GM12873 (cell line): Measurements from ENCODE around the gene WWOX.

Experiments
- TF ChIP-seq, protein P1 (sequence below): IDR thresholded peaks from 2 replicates; pipeline ENCODE4 v1.5.1; 2012; ENCODE audit warnings: low read depth, mild to moderate bottlenecking, moderate library complexity, low read length, control low read depth; ENCODE audit not compliant: insufficient read depth; ENCODE audit errors: missing control alignments

Gene WWOX

DNA sequence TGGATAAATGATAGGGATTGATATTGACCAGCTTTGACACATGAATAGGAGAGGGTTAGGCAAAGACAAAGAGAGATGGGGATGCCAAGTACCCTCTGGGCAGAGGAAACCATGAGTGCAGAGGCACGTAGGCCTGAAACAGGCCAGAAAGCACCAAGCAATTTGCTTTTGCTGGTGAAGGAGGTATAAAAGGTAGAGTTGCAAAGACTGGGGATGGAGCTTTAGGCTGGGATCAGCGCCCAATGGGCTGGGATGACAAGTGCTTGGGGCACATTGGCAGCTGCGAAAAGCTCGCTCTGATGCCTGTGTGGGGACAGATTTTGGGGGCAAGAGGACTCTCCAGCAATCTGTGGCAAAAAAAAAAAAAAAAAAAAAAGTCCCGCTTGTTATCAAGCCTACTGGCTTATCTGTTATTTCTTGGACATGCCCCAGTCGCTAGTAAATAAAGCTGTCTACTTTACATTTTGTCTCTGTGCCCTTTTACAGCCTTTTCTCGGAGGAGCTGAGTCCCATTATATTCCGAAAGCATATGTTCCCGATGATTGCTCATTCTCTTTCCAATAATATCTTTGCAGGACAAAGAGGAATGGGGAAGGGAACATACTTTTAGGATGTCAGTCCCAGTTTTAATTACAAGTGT is 922.7 kb downstream of the WWOX start:
- TF ChIP-seq, protein P1, sequence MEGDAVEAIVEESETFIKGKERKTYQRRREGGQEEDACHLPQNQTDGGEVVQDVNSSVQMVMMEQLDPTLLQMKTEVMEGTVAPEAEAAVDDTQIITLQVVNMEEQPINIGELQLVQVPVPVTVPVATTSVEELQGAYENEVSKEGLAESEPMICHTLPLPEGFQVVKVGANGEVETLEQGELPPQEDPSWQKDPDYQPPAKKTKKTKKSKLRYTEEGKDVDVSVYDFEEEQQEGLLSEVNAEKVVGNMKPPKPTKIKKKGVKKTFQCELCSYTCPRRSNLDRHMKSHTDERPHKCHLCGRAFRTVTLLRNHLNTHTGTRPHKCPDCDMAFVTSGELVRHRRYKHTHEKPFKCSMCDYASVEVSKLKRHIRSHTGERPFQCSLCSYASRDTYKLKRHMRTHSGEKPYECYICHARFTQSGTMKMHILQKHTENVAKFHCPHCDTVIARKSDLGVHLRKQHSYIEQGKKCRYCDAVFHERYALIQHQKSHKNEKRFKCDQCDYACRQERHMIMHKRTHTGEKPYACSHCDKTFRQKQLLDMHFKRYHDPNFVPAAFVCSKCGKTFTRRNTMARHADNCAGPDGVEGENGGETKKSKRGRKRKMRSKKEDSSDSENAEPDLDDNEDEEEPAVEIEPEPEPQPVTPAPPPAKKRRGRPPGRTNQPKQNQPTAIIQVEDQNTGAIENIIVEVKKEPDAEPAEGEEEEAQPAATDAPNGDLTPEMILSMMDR: no peak

DNA sequence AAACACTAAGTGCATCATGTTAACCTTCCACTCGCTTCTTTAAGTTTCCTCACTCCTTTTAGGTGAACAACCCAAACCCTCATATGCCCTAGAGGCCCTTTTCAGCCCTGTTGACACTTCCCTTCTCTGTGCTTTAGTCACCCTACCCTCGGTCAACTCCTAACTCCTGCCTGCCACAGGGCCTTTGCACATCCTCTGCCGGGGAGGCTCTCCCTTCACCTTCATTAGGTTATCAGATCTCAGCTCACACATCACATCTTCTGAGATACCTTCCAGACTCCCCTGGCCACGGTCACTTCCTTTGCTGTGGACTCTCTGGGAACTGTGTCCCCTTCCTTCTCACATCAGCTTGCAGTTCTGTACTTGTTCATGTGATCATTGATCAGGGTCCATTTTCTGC is 926.7 kb downstream of the WWOX start:
- TF ChIP-seq, protein P1: no peak

DNA sequence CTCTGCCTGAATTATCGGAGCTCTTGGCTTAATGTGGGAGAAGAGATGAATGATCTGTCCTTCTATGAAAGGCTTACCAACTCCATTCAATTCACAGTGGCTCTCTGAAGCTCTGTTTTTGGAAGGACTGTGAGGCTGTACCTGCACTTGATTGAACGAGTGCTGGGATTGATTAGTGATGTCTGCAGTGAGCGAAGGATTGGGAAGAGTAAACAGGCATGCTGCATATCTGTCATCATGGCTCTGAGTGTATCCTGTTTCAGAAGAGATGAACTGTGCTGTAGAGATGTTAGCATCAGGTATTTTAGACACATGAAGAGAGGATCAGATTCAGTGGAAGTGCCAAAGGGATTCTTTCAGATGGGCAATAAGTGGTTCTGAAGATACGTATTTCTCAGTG is 937.1 kb downstream of the WWOX start:
- TF ChIP-seq, protein P1: no peak

DNA sequence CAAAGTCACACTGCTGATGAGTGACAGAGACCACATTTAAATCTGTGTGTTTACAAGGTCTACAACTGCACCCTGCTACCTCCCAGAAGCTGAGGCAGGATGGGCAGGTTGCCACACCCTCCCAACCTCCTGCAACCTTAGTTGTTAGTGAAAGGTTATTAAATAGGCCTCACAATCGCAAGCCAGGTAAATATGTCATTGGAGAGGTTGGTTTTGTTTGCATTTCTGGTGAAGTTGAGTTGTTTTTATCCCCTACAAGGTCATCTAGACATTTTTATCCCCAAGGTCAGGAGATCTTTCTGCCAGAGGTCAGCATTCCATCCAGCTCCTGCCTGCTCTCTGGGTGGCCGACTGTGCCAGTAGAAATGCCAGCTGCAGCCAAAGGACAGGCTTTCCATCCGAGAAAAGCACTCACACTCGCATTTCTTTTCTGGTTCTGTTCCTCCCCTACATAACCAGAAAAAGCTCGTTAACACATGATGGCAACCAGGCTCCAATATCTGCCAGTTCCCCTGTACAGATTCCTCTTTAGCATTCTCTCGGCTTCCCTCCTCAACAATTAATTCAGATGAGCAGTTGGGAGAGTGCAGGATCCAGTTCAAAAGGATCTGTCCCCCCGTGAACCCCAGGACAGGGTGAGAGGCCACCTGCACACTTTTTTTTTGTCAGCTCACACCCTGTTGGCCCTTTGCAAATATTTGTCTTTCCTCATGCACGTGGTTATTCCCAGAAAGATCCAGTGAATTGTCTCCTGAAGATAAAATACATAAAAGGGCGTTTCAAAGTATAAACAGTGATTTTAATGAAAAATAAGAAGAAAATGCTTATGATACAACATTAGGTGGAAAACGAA is 938.3 kb downstream of the WWOX start:
- TF ChIP-seq, protein P1: no peak

DNA sequence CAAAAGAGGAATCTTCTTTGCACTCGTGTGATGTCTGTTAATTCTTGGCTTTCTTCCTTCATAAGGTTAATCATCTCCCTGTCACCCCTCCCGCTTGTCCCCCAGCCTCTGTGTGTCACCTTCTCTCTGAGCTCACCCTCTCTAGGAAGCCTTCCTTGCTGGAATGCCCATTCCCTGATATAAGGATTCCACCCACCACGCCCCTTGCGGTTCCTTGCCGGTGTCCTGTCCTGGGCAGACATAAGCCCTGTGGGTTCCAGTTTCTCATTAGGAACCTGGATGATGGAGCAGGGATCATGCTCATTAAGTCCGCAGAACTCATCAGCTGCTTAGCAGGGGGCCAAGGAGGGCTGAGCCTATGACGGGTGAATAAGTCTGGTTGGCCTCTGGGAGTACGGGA is 941.8 kb downstream of the WWOX start:
- TF ChIP-seq, protein P1: no peak

DNA sequence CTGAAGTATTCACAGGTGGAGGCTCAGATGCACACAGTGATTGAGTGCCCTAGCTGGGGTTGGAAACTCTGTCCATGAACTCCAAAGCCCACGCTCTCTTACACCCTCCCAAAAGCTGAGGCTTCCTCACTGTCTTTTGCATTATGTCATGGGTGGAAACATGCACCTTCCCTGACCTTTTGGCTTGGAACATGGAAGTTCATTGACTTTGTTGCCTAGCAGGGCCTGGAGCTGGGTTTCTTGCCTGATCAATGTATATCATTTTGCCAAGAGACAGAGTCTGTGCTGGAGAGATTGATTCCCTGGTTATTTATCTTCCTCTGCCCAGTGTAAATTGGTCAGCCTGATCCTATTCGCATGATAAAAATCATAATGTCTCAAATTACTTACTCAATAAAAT is 942.7 kb downstream of the WWOX start:
- TF ChIP-seq, protein P1: no peak

DNA sequence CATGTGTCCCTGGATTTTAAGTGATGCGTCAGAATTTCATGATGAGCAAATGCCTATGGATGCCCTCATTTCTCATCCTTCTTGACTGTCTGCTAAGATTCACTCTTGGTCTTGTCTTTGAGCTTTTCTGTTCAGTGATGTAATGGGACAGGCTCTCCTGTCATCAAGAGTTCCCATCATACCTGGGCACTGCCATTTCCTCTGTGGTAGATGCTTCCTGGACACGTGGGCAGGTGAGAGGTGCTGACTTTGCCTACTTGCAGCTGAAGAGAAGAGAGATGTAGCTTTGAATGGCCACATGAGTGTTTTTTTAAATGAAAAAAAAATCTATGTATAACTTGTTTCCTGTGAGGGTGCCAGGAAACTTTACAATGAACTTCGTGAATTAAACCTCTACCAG is 943.4 kb downstream of the WWOX start:
- TF ChIP-seq, protein P1: no peak
